GM21515 (cell line): ENCODE results near the gene RHEB.

Experiments used
- ATAC-seq: cut with Tn5 transposase; IDR thresholded peaks from one replicate; pipeline ENCODE4 v1.9.1; 2021; ENCODE audit not compliant: unreplicated experiment

The RHEB gene

GRCh38 chr7:151420144-151420543 is 99.6 kb downstream of the RHEB start:
- ATAC-seq = no peak

- no peak for ATAC-seq
These were observed 102.8 kb downstream of the RHEB start for GRCh38 chr7:151416941-151417315.

GRCh38 chr7:151416112-151416940 is 103.4 kb downstream of the RHEB start:
- no peak for ATAC-seq
